GM18507 (cell line): ENCODE measurements around the gene COL26A1.

Source experiments
- DNase-seq: peaks from one replicate; pipeline ENCODE4 v3.0.0; 2011; ENCODE audit warnings: low read depth; ENCODE audit not compliant: insufficient read length; ENCODE audit errors: extremely low spot score
- FAIRE-seq: peaks from 2 replicates; lab custom pipeline; 2011; peaks lifted over from hg19 to GRCh38; lab: Jason Lieb, UNC

COL26A1 gene

DNA sequence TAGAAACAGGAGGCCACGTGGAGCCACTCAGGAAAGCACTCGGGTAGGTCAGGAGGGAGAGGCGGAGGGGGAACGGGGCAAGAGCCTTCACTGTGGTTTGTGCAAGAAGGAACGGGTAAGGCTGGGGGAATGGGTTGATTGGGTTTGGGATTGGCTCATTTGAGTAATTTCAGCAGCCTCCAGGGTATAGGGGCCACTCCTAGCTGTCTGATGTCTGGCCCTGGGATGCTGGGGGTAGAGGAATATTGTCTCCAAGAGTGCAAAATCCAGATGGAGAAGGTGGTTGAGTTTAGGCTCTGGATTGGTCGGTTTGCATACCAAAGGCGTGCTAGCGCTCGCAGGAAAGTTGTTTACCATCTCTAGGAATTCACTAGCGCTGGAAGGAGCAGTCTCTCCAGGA lies 219.2 kb downstream of the COL26A1 start:
- DNase-seq (no peak), FAIRE-seq (no peak)

DNA sequence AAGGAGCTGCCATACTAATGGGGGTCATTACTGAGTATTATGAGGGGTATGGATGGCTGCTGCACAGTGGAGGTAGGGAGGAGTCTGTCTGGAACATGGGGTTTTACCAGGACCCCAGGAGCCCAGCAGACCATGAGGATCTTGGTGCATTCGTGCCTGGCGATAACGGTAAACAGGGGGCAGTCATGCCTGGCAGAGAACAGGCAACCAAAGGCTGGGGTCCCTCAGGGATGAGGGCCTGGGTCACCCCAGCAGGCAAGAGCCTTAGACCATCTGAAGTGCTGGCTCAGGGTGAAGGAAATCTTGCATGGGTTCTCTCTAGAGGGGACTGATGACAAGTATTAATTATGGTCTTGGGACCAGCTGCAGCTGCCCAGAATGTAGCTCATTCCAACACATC lies 220.3 kb downstream of the COL26A1 start:
- FAIRE-seq, result no peak
- DNase-seq, result no peak

- FAIRE-seq (no peak), DNase-seq (no peak)
These were observed 223.6 kb downstream of the COL26A1 start for GRCh38 chr7:101586078-101586905.

GRCh38 chr7:101586906-101587677 lies 224.4 kb downstream of the COL26A1 start:
- no peak for FAIRE-seq

DNA sequence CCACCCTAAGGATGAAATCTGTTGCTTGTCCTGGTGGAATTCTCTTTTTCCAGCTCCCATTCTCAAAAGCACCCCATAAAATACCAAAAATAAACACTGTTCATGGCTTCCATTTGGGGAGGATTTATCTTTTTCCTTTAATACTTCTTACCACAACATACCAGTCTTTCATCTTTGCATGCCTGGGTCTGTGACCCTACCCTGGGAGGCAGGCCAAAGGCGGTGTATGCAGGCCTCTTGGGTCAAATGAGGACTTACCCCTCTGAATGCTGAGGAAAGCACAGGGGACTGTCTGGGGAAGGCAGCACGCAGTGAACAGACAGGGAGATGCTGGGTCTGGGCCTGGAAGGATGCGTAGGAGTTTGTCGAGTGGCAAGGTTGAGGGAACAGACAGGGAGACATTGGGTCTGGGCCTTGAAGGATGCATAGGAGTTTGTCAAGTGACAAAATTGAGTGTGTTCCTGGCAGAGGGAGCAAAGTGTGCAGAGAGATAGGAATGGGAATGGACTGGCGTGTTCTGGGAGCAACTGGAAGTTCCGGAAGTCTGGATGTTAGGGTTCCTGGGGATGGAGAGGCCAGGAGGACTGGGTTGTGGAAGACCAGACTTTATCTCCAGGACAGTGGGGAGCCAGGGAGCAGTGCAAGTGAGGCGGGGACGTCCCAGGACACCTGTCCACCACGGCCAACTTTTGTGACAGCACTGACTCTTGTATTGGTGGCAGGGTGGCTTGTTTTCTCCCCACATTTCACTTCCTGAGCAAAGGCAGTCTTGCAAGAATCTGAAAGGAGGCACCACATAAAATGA lies 225.7 kb downstream of the COL26A1 start:
- no peak for DNase-seq
- FAIRE-seq, result no peak

More at GRCh38 chr7:101586906-101587677, 224.4 kb downstream of the COL26A1 start:
- no peak for DNase-seq

- no peak for DNase-seq
- no peak for FAIRE-seq
These were observed 226.4 kb downstream of the COL26A1 start for GRCh38 chr7:101589052-101589451.

GRCh38 chr7:101589976-101590662 lies 227.4 kb downstream of the COL26A1 start:
- DNase-seq (no peak), FAIRE-seq (no peak)

GRCh38 chr7:101590663-101591435 lies 228.2 kb downstream of the COL26A1 start:
- DNase-seq (no peak), FAIRE-seq (no peak)

DNA sequence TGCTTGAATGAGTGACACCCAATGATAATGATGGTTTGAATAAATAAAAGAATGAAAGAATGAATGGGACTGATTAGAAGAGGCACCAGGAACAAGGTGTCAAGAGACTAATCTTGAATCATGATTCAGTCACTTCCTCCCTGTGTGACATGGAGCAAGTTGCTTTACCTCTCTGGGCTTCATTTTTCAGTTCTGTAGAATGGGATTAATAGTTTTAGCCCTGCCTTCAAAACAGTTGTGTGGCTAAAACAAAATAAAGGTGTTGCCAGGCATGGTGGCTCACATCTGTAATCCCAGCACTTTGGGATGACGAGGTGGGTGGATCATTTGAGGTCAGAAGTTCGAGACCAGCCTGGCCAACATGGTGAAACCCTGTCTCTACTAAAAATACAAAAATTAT lies 228.8 kb downstream of the COL26A1 start:
- no peak for FAIRE-seq

DNA sequence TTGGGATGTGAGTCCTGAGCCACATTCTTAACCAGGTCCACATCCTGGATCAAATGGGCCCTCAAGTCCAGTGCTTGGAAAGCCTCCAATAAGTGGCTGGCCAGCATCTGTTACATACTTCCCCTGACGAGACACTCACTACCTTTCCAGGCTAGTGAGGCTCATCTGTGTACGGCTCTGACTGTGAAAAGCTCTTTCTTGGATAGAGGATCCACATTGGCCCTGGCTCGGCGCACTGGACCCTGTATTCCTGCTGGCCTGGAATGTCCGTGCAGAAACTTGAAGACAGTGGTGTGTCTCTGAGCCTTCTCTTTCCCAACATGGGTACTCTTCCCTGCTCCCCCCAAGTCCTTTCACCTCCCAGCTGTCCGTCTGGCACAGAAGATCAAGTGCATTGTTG lies 230.9 kb downstream of the COL26A1 start:
- no peak for DNase-seq
- no peak for FAIRE-seq

More for the DNA sequence above, 228.8 kb downstream of the COL26A1 start:
- no peak for DNase-seq

- no peak for FAIRE-seq
- DNase-seq, result no peak
These were observed 232.1 kb downstream of the COL26A1 start for GRCh38 chr7:101594790-101595189.

DNA sequence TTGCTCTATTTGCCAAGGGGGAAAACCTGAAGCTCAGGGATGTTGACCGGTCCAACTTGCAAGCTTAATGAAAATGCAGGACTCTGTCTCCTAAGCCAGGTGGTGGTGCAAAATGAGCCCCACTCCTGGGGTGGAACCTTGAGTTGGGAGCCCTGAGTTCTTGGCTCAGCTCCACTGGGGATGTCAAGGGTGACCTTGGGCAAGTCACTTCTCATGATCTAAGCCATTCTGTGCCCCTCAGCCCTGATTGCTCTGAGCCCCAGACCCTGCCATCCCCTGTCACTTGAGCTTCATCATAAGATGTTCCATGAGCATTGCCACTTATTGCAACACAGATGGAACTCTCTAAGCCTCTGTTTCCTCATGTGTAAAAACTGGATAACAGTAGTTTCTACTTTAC lies 232.6 kb downstream of the COL26A1 start:
- DNase-seq (no peak), FAIRE-seq (no peak)

DNA sequence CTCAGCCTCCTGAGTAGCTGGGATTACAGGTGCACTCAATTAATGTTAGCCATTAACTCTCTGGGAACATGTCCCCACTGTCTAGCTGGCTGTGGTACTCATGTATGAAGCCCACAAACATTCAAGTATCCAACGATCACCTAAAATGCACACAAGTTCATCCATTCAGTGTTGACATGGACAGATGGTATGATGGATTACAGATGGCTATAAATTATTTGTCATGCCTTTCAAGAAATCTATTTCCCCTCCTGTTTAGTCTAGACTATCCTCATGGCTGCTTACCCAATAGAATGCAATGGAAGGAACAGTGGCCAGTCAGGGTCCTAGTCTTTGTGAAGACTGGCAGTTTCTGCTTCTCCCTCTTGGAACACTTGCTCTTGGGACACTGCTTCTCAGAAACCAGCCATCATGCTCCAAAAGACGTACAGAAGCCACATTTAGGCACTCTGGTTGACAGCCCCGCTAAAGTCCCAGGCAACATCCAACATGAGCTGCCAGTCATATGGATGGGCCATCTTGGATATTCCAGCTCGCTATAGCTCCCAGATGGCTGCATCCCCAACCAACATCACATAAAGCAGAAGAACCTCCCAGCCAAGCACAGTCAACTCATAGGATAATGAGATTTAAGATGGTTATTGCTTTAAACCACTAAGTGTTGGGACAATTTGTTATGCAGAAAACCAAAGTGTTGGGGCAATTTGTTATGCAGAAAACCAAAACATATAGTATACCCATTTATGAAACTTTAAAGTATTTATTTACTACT lies 233.3 kb downstream of the COL26A1 start:
- no peak for FAIRE-seq

GRCh38 chr7:101596898-101597297 lies 234.2 kb downstream of the COL26A1 start:
- no peak for FAIRE-seq
- no peak for DNase-seq

More for the DNA sequence above, 233.3 kb downstream of the COL26A1 start:
- no peak for DNase-seq

DNA sequence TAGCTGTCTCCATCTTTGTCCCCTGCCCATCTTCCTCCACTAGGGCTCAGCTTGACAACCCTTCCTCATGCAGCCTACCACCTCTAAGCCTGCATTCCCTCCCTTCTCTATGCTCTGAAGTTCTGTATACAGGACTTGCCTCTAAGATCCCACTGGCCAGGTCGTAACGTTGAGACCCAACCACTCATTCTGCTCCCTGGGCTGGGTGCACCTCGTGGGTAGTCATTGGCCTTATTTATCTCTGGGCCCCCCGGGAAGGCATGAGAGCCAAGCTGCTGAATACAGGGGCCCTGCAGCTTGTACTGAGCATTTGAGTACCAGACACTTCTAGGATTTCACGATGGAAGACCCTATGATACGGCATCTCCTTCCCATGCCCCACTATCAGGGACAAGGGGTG lies 235.3 kb downstream of the COL26A1 start:
- no peak for DNase-seq
- FAIRE-seq, result no peak

DNA sequence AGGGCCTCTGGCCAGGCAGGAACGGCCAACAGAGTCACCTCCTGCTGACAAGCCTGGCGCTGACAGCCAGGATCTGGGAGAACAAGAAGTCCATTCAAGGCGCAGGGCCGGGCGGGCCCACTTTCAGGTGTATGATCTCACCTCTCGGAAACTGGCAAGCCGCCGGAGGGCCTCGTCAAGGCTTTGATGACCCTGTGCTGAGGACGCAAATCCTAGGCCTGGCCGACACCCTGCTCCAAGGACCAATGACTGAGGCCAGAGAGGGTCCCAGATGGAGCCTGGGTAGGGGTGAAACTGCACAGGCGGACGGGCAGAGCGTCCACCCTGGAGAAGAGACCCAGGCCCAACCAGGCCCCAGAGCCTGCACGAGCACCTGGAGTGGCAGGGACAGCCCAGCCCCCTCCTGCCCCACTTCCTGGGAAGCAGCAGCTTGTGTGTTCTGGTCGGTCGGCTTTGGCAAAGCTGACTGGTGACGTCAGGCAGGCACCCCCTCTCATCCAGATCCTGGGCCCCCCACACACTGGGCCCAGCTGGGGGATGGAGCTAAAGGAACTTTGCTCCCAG lies 235.8 kb downstream of the COL26A1 start:
- FAIRE-seq, result no peak
- no peak for DNase-seq

GRCh38 chr7:101598986-101599771 lies 236.5 kb downstream of the COL26A1 start:
- no peak for FAIRE-seq
- no peak for DNase-seq
